HG03025 (cell line): ENCODE results near the gene MAK.
"Not testable (repeated sequence)": the region's sequence is repeated elsewhere in the genome, so short reads cannot be mapped to it uniquely, and the experiment has no call there.

Experiments
- ATAC-seq: cut with Tn5 transposase; IDR thresholded peaks from one replicate; pipeline ENCODE4 v1.9.1; 2021; ENCODE audit warnings: mild to moderate bottlenecking, moderate library complexity; ENCODE audit not compliant: unreplicated experiment, low FRiP score

MAK gene

GRCh38 chr6:10793035-10793434 lies 45.3 kb downstream of the MAK start:
- ATAC-seq = no peak

DNA sequence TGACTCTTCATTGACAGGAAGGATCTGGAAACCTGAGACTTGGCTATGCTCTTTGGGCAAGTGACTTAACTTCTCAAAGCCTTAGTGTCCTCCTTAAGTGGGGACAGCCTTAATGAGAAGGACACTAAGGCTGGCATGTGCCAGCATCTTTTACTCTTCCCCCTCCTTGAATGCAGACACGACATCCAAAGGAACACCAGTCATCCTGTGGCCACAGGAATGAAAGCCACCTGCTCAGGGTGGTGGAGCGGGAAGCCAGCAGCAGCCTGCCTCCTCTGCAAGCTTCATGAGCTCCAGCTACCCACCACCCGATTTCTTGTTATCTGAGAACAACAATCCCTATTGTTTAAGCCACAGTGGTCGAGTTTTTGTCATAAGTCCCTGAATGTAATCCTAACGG lies 46.2 kb downstream of the MAK start:
- no peak for ATAC-seq

DNA sequence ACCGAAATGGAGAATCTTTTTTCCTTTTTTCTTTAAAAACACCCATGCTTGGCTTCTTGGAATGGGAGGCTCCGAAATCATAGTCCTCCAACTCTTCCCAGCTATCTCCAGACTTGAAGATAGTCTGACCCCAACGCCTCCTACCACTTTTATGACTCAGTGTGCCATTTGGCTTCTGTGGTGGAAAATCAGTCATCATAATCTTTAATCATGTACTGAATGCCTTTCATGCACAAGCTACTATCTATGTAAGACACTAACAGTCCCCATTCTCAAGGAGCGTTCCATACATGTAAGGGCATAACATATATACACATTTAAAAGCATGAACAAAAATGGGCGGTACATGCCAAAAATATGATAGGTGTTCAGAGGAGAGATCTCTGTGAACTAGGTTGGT lies 46.7 kb downstream of the MAK start:
- no peak for ATAC-seq

DNA sequence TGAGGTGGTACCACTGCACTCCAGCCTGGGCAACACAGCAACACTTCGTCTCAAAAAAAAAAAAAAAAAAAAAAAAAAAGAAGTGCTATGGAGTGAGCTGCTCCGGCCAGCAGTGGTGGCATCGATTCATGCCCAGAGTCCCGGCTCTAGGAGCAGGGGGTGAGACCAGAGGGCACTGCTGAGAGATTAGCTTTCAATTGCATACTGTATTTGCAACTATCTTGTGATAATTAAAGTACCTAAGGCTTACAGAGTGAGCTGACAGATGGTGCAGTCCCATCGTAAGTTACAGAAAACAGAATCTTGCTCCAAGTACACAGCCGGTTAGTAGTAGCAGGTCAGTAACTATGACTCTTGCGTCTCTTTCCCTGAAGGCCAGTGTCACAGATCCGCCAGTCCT lies 59.3 kb downstream of the MAK start:
- no peak for ATAC-seq

DNA sequence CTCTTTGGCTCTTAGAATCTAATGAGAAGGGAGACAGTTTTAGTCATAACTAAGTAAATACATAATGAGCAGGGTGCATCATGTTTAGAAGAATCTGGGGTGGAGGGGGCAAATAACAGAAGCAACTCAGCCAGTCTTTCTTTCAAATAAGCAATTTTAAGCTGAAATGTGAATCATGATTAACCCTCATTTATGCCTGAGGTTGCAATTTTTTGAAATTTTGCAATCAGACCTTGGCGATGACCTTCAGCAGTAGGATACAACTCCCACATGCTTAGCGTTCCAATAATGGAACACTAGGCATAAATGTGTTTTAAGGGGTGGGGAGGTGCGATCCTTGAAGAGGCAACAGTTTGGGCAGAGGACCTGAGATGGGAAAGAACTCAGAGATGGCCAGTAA lies 60.1 kb downstream of the MAK start:
- ATAC-seq = no peak

DNA sequence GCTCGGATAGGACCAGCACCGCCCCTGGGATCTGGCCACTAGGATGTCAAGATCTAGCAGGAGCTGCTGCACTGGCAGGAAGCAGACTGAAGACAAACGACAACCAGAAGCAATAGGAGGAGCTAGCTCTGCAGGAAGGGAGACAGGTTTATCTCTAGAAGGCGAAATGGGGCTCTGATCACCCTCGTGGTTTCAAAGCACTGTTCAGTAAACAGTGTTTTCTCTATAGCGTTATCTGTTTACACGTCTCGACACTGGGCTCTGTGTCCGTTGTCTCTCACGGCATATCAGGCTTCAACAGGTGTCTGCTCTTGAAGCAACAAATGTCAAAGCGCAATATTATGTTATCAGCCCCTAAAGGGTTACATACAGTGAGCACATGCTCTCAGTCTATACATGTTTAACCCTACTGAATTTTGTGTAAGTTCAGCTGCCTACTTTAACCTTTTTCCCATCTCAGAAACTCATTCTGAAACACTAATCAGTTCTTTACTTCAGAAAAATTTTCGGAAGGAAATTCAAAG lies 66.9 kb downstream of the MAK start:
- ATAC-seq = no peak

DNA sequence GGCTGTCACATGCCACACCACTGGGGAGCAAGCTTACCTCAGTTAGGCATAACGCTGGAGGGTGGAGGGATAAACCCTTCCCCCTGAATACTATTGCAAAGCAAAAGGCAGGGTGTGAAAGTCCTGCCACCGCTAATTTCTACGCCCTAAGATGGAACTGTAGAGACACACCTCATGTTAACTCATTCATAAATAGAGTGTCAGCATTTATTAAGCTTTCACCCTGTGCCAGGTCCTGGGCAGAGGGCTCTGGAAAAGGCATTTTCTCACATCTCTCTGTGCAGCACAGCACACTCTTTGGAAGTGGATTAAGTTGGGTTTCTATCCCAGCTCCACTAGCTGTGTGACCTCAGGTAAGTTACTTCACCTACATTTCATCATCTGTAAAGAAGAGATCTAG lies 68.9 kb downstream of the MAK start:
- no peak for ATAC-seq

DNA sequence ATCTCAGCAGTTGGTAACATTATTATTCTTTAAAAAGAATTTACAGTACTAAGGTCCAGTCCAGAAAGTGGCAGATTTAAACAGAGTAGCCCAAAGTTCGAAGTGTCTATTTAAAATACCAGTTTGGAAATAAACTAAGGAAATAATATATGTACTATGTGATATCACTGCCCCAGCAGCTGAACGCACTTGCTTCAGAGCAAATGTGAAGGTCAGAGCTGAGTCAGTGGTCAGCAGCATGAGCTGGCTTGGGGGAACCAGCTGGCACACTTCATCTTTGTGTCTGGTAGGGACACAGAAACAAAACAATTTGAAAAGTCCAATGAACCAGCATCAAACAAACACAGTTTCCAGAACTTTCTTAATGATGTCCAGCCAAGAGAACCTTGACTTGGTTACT lies 75.3 kb downstream of the MAK start:
- ATAC-seq = no peak

- ATAC-seq = no peak
Measured at GRCh38 chr6:10759884-10760329, 78.4 kb downstream of the MAK start.

DNA sequence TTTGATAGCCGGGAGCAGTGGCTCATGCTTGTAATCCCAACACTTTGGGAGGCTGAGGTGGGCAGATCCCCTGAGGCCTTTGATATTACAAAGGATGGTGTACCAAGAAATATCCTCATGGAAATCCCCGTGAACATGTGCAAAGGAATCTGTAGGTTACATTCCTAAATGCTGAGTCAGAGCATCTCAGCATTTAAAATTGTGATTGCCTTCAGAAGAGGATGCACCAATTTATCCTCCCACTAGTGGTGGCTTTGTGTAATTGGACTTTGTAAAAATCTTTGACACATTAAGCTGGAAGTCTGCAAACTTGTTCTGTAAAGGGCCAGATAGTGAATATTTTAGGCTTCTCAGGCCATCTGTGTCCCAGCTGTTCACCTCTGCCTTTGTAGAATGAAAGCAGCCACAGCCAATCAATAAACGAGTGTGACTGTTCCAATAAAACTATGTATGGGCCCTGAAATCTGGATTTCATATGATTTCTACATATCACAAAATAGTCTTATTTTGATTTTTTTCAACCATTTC lies 79.0 kb downstream of the MAK start:
- ATAC-seq = no peak

GRCh38 chr6:10756085-10756484 lies 82.3 kb downstream of the MAK start:
- ATAC-seq = no peak

DNA sequence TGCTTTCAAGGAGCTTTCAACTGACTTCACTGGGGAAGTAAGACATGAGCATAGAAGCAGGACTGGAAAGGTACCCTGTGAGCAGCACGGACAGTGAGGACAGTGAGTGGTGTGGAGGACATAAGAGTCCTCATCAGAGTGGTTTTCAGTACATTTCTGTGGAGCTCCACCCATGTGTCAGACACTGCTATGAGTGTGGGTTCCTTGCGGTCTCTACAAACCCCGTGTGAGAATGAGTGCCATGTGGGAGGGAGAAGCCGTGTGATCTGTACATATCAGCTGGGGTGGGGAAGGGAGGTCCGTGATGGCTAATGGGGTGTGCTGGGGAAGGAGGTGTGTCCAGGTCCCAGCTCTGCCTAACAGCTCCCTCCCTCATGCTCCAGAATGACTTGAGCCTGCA lies 86.6 kb downstream of the MAK start:
- not testable (repeated sequence) for ATAC-seq

GRCh38 chr6:10750568-10750967 lies 87.8 kb downstream of the MAK start:
- not testable (repeated sequence) for ATAC-seq

DNA sequence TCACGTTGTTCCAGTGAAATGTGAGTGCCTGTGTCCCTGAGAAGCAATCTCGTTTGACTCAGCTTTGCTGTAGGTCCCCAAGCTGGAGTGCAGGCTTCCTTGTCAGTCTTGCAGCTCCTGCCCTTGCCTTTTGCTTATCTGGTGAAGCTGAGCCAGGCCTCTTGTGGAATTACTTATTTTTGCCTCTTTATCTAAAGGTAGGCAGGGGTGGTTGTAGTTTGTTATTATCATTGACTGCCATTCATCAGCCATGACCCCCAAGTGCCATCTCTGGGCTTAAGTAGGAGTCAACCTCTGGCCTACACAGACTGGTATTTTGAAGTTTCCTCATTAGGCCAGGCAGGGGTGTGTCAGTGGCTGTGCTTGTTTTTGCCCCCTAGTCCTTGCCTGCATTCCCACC lies 88.6 kb downstream of the MAK start:
- ATAC-seq = no peak

DNA sequence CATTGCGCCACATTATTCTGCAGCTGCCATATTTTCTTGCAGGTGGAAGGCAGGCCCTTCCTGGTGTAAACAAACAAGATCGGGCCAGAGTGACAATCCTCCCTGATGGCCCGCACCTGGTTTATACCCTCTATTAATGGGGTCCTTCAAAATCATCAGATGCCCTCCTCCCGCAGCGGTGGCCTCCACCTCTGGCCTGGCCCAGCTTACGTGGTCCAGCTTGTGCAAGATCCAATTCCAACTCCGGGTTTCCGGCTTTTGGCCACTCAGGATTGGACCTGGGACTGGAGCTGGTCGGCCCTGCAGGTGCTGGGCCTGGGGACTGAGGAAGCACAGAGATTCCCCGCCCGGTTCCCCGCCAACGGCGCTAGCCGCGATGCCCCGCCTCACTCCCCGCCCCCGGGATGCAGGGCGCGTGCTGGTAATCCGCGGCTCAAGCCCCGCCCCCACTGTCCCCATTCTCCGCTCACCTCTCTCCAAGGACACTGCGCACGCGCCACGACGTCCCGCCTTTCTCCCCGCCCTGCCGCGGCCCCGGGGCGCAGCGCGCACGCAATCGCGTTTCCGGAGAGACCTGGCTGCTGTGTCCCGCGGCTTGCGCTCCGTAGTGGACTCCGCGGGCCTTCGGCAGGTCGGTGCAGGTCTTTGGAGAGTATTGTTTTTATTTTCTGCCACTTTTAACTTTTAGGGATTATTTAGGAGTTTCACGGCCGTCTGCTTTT lies 90.9 kb downstream of the MAK start, which contains the start of gene TMEM14B:
TSS of gene TMEM14B (plus strand) at position 555 of the 722 bp plus-strand sequence. CDS start 1,441 bp downstream, outside the sequence.
- ATAC-seq = peak; percentile 97

DNA sequence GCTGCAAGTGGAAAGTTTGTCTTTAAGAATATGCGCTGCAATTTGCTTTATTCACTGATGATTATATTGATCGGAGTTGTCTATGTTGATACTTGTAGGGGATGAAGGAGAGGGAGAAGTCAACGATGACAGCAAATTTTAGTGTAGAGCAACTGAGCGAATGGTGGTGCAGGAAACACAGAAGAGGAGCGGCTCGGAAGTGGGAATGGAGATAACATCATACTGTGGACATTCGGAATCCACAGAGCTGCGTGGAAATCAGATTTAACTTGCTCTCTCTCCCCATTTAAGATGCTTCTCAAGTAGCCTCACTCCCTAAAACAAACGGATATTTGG lies 91.5 kb downstream of the MAK start:
- peak; percentile 0 for ATAC-seq

GRCh38 chr6:10745116-10745515 lies 93.2 kb downstream of the MAK start:
- no peak for ATAC-seq

DNA sequence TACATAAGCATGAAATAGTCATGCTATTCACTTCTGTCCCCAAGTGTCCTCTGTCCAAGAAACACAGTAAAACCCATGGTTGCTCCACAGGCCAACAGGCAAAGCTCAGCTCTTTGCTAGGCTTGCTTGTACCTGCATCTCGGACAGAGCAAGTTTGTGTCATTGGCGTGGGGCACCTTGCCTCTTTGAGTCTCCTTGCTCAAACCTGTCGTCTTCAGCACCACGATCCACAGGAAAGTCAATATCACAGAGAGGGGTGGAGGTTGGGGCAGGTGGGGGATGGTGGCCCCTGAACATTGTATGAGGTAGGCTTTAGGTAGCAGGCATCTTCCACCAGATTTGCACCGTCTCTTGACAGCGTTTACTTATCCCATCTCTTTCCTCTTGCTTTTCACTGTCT lies 94.8 kb downstream of the MAK start:
- ATAC-seq = no peak

GRCh38 chr6:10742251-10742650 lies 96.1 kb downstream of the MAK start:
- no peak for ATAC-seq

GRCh38 chr6:10741643-10742042 lies 96.7 kb downstream of the MAK start:
- not testable (repeated sequence) for ATAC-seq

DNA sequence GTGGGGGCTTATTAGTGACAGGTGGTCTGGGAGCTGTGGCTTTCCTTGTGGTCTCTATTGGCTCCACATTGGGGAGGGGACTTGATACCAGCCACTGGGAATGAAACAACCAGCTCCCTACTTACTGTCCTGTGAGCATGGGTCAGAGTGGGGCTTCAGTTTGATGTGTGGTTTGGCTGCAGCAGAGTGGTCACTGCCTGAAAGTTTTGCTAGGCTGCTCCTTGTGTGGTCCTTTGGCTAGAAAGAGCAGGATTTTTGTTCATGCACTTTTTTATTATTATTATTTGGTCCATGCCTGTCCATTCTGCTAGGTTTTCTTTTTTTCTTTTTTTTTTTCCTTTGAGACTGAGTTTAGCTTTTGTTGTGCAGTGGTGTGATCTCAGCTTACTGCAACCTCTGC lies 98.3 kb downstream of the MAK start:
- no peak for ATAC-seq

- no peak for ATAC-seq
Measured at GRCh38 chr6:10736731-10737130, 101.6 kb downstream of the MAK start.
